Colonic mucosa (tissue), 4 donors: Measurements from ENCODE around the gene MACC1. TPM values are rescaled to one million over a fixed set of nuclear protein-coding genes. Genes with fewer than 3 reads are reported as not detected.

Experiments used
- DNase-seq: peaks from one replicate; pipeline ENCODE4 v3.0.0-alpha.2; 2020
- H3K27ac ChIP-seq: fragments of 200-600 bp; one replicate; pipeline ENCODE4 v1.8.0; 2021
- H3K27me3 ChIP-seq: fragments of 200-600 bp; one replicate; pipeline ENCODE4 v1.8.0; 2021
- H3K36me3 ChIP-seq: fragments of 200-600 bp; one replicate; pipeline ENCODE4 v1.8.0; 2021
- H3K4me1 ChIP-seq: fragments of 200-600 bp; one replicate; pipeline ENCODE4 v1.8.0; 2021; ENCODE audit warnings: mild to moderate bottlenecking
- H3K4me3 ChIP-seq: fragments of 200-600 bp; one replicate; pipeline ENCODE4 v1.8.0; 2021
- H3K9ac ChIP-seq, 2 donors: one replicate each; pipeline ENCODE4 v1.7.0; 2013; ENCODE audit warnings: control low read depth in 2 of 2, low read depth in 2 of 2, low read length in 2 of 2
- H3K9me3 ChIP-seq: fragments of 200-600 bp; one replicate; pipeline ENCODE4 v1.8.0; 2021
- intact Hi-C: fragments of 100-400 bp; cut with DNase I; formaldehyde crosslinking; loops from one replicate; pipeline ENCODE4 v1.14.1; 2022
- total RNA-seq, 2 donors: library from RNA; stranded (reverse); fragmentation: NEBNext Ultra II Directional in 1 of 2; extraction: Animal tissue kit (Norgen Biotek cat#: 25700) in 1 of 2; gene quantifications; one replicate each; pipeline ENCODE4 v1.2.1, GENCODE V29; 2021
- TF ChIP-seq, protein P1 (sequence below): fragments of 200-600 bp; IDR thresholded peaks from one replicate; pipeline ENCODE4 v1.8.0; 2022; ENCODE audit warnings: antibody characterized with exemption, mild to moderate bottlenecking
- donor health status: healthy.
- donor health status: DM: no; HTN: no; CAD: no.
- donor health status: DM: no; HTN: no; CAD: no.

The MACC1 gene
- total RNA-seq, 2 donors from 2014 or later: 9.5 to 12.8 TPM

DNA sequence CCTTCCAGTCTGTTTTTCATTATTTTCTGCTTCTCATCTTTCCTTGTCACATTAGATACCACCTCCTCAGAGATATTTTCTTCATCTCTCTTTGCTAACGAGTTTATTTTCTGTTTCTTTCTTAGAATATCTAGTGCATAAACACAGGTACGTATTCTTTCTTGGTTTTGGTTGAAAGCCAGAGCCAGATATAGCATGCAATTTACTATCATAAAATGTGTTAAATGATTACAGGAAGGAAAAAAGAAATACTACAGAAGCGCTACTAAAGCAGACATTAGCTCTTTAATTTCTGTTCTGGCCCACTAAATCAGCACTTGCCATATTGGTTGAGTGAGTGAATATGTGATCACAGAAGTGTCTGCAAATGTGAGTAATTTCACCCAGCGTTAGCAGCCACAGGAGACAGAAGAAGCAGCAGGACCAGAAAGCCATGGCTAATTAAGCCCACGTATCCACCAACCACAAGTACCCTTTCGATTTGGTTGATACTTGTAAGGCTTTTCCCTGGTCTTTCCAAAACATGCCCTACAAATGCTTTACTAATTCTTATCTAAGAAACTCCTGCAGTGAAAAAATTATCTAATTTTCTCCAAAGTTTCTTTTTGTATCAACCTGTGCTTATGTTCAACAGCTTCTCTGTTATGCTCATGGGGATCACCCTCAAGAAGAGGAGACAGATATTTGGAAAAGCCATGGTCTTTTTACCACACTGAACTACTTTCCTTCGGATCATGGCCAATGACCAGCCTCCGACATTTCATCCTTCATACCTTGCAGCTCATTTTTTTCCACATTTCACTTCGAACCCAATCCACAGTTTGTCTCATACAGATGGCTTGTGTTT lies 23.1 kb upstream of the MACC1 start:
- Histone ChIP-seq H3K9ac (no peak overlapping the region), H3K27me3 (no peaks in the 10 kb centered on the region), H3K4me3 (no peak overlapping the region), H3K27ac (no peak overlapping the region), H3K9me3 (no peaks in the 10 kb centered on the region), H3K36me3 (no peaks in the 10 kb centered on the region), H3K4me1 (no peaks in the 10 kb centered on the region)
- TF ChIP-seq, protein P1, sequence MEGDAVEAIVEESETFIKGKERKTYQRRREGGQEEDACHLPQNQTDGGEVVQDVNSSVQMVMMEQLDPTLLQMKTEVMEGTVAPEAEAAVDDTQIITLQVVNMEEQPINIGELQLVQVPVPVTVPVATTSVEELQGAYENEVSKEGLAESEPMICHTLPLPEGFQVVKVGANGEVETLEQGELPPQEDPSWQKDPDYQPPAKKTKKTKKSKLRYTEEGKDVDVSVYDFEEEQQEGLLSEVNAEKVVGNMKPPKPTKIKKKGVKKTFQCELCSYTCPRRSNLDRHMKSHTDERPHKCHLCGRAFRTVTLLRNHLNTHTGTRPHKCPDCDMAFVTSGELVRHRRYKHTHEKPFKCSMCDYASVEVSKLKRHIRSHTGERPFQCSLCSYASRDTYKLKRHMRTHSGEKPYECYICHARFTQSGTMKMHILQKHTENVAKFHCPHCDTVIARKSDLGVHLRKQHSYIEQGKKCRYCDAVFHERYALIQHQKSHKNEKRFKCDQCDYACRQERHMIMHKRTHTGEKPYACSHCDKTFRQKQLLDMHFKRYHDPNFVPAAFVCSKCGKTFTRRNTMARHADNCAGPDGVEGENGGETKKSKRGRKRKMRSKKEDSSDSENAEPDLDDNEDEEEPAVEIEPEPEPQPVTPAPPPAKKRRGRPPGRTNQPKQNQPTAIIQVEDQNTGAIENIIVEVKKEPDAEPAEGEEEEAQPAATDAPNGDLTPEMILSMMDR: no peak
- DNase-seq: no peak
- intact Hi-C loops: no loop called here

DNA sequence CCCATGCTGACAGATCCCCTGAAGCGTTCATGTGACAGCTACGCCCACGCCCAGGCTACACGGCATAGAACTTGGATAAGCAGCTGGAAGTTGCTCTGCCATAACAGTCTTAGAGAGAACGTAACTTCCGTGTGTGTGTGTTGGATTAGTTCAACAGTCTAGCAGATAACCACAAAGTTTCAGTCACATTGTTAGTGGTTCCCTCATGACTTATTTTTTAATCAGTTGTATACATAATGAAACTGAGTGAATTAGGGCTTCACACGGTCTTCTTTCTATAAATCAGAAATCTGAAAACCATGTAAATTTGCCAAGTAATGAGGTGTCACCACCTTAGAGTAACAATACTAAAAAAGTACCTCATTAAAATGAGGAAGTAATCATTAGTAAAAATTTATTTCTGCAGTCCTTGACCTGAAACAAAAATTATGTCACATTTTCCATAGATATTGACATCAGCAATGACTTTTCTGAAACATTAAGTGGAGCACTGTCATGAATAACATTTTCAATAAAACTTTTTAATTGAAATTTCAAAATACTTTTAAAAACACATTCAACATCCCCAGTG lies 21.7 kb upstream of the MACC1 start:
- Histone ChIP-seq H3K27ac (no peak overlapping the region), H3K27me3 (no peaks in the 10 kb centered on the region), H3K9me3 (no peaks in the 10 kb centered on the region), H3K9ac (no peak overlapping the region), H3K4me3 (no peak overlapping the region), H3K4me1 (no peaks in the 10 kb centered on the region), H3K36me3 (no peaks in the 10 kb centered on the region)
- no peak for DNase-seq
- intact Hi-C loops: no loop called here
- TF ChIP-seq, protein P1: no peak

DNA sequence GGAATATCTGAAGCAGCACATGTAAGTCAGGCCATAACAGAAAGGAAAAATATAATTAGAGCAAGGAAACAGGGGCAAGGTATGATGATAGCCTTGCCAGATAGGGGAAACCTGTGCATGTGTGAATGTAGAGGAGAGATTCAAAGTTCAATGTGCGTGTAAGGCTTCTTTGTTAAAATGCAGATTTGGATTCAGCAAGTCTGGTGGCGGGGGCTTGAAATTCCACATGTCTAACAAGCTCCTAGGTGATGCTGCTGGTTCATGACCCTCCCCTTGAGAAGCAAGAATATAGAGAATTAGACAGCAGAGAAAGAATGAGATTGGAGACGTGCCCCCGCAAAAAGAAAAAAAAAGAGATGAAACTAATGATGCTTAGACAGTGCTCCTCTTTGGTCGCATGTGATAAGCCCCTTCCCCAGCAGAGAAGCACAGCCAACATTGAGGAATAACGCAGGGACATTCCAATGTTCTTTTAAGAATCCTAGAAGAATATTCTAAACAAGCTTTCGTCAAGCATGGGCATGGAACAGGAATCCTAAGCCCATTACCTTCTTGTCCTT lies 21.1 kb upstream of the MACC1 start:
- no peaks in the 10 kb centered on the region for H3K4me1 ChIP-seq
- intact Hi-C loops: no loop called here
- H3K9ac ChIP-seq: no peak overlapping the region
- no peaks in the 10 kb centered on the region for H3K36me3 ChIP-seq
- H3K4me3 ChIP-seq: no peak overlapping the region
- TF ChIP-seq, protein P1: no peak
- DNase-seq: no peak
- H3K27me3 ChIP-seq: no peaks in the 10 kb centered on the region
- no peak overlapping the region for H3K27ac ChIP-seq
- no peaks in the 10 kb centered on the region for H3K9me3 ChIP-seq

DNA sequence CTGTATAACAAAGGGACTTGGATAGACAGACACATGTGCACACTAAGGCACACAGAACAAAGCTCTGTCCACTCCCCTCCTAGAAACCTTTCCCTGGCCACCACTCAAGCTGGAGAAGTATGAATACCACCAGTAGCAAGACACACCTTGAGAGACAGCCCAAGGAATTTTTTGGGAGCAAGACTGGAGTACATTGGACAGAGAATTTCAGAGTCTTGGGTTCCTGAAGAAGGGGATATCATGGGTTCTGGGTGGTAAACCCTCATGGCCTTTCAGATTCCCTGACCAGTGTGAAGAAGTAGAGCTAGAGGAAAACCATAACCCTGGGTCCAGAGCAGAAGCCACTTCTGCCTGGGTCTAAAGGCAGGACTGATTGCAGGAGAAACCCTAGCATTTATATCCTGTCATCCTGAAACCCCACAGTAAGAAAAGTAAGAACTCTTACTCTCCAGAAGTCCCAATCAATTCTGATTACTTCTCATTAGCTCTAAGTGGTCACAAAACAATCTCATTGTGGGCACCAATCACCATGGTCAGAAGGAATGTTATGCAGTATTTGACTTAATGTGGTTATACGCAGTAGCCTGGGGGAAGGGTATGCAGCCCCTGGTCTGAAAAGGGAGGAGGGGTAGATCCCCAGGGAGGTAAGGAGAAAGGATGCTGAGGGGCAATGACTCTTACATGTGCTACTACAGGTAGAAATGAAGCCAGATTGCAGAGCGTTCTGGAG lies 20.4 kb upstream of the MACC1 start:
- Histone ChIP-seq H3K9ac (no peak overlapping the region), H3K4me1 (no peaks in the 10 kb centered on the region), H3K27ac (no peak overlapping the region), H3K36me3 (no peaks in the 10 kb centered on the region), H3K9me3 (no peaks in the 10 kb centered on the region), H3K27me3 (no peaks in the 10 kb centered on the region), H3K4me3 (no peak overlapping the region)
- TF ChIP-seq, protein P1: no peak
- DNase-seq: no peak
- intact Hi-C loops: no loop called here

DNA sequence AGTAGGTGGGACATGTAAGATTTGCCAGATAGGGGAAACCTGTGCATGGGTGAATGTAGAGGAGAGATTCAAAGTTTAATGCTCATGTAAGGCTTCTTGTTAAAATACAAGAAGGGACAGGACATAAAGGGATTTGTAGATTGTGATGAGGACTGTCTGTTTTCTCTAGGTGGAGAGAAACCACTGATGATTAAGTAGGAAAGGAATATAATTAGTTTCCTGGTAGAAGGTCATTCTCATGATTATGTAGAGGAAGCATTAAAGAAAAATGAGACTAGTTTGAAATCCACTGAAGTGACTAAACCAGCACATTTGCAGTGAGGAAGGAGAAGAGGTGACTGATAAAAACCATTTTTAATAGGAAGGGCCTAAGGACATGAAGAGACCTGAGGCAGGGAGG lies 19.6 kb upstream of the MACC1 start:
- TF ChIP-seq, protein P1: no peak

More for the DNA sequence above, 19.6 kb upstream of the MACC1 start:
- Histone ChIP-seq H3K4me3 (no peak overlapping the region), H3K27me3 (no peaks in the 10 kb centered on the region), H3K9me3 (no peaks in the 10 kb centered on the region), H3K4me1 (no peaks in the 10 kb centered on the region), H3K9ac (no peak overlapping the region), H3K36me3 (no peaks in the 10 kb centered on the region), H3K27ac (no peak overlapping the region)
- intact Hi-C loops: no loop called here
- DNase-seq: no peak
